DMS153 treated with DMSO at 0.1 percent for 48 hours (cell line): ENCODE measurements around the gene CTRB2.

Source experiments
- DNase-seq: peaks from one replicate; lab custom pipeline; 2025; ENCODE audit not compliant: unreplicated experiment; lab: John Stamatoyannopoulos, UW

The CTRB2 gene

GRCh38 chr16:75206749-75207451 is at the start of gene CTRB2:
Gene CTRB2 (minus strand): TSS chr16:75207161. CDS start chr16:75207141, 20 bp downstream.
- no peak for DNase-seq

GRCh38 chr16:75256059-75256571 is 49.2 kb upstream of the CTRB2 start:
- no peak for DNase-seq

- DNase-seq, result no peak
These were observed 47.4 kb upstream of the CTRB2 start for GRCh38 chr16:75254359-75254837.

GRCh38 chr16:75252946-75253911 is 46.3 kb upstream of the CTRB2 start:
- no peak for DNase-seq

GRCh38 chr16:75252049-75252864 is 45.3 kb upstream of the CTRB2 start:
- DNase-seq, result no peak

- DNase-seq, result peak; percentile 61
These were observed 44.5 kb upstream of the CTRB2 start, which contains the start of gene BCAR1 for GRCh38 chr16:75251280-75252048. Gene BCAR1 (minus strand): TSS chr16:75251624. CDS start chr16:75251482, 142 bp downstream.

GRCh38 chr16:75250809-75251279 is 43.9 kb upstream of the CTRB2 start:
- no peak for DNase-seq

GRCh38 chr16:75250089-75250808 is 43.3 kb upstream of the CTRB2 start:
- DNase-seq, result no peak

- no peak for DNase-seq
These were observed 42.5 kb upstream of the CTRB2 start for GRCh38 chr16:75249441-75249840.

- DNase-seq, result no peak
These were observed 41.8 kb upstream of the CTRB2 start for GRCh38 chr16:75248536-75249380.

- DNase-seq, result no peak
These were observed 41.2 kb upstream of the CTRB2 start for GRCh38 chr16:75248142-75248535.

GRCh38 chr16:75247249-75247648 is 40.3 kb upstream of the CTRB2 start:
- no peak for DNase-seq

GRCh38 chr16:75246504-75247205 is 39.7 kb upstream of the CTRB2 start:
- DNase-seq, result no peak

GRCh38 chr16:75244844-75245758 is 38.1 kb upstream of the CTRB2 start:
- no peak for DNase-seq

GRCh38 chr16:75244225-75244809 is 37.4 kb upstream of the CTRB2 start:
- DNase-seq, result no peak

- DNase-seq, result no peak
These were observed 36.8 kb upstream of the CTRB2 start for GRCh38 chr16:75243667-75244224.
